ENCODE results near the gene PTPN6. TPM values are rescaled to one million over a fixed set of nuclear protein-coding genes. Genes with fewer than 3 reads are reported as not detected.
A peak's percentile ranks its signal among the peaks of the same experiment; 100 is the strongest.

PTPN6 gene
- total RNA-seq, 1 experiment from 2014 or later = 2.3 TPM

DNA sequence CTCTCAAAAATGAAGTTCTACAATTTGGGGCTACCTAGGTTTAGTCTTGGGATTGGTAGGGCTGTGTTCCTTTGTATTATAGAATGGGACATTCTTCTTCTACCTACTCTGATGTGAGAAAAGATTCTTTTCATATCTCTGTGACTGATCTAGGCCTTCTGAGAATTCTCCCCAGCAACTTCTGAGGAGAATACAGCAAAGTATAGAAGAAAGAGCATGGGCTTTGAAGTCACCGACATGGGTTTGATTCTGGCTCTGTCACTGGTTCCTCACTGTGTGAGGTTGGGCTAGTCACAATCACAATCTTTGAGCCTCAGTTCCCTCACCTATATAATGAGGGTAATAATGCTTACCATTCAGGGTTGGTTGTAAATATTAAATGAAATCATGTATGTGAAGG is 18.4 kb upstream of the PTPN6 start:
- Histone ChIP-seq H3K4me3 (ENCODE audit: low read depth, low read length, poor library complexity, severe bottlenecking) (no peak overlapping the region), H3K4me1 (ENCODE audit: insufficient read depth, low read length, poor library complexity, severe bottlenecking) (peaks cover 18% of the 10 kb centered on the region), H3K27me3 (replicated peaks; ENCODE audit: insufficient read depth, low read depth, low read length, poor library complexity) (no peaks in the 10 kb centered on the region), H3K9me3 (ENCODE audit: low read depth, low read length, poor library complexity, severe bottlenecking) (no peaks in the 10 kb centered on the region), H3K36me3 (ENCODE audit: insufficient read depth, low read length, poor library complexity, severe bottlenecking) (peaks cover 42% of the 10 kb centered on the region), H3K27ac (ENCODE audit: low read depth, low read length, poor library complexity, severe bottlenecking) (peak overlapping the region; percentile 37)
- no TSS peak for BruUV-seq (replicated peaks)
- no peak for DNase-seq (ENCODE audit: low spot score)
- no peak for TF ChIP-seq EZH2 (IDR thresholded peaks at IDR 0.05; ENCODE audit: borderline replicate concordance, low read depth, low read length, poor library complexity, severe bottlenecking)
- TF ChIP-seq, protein P1, sequence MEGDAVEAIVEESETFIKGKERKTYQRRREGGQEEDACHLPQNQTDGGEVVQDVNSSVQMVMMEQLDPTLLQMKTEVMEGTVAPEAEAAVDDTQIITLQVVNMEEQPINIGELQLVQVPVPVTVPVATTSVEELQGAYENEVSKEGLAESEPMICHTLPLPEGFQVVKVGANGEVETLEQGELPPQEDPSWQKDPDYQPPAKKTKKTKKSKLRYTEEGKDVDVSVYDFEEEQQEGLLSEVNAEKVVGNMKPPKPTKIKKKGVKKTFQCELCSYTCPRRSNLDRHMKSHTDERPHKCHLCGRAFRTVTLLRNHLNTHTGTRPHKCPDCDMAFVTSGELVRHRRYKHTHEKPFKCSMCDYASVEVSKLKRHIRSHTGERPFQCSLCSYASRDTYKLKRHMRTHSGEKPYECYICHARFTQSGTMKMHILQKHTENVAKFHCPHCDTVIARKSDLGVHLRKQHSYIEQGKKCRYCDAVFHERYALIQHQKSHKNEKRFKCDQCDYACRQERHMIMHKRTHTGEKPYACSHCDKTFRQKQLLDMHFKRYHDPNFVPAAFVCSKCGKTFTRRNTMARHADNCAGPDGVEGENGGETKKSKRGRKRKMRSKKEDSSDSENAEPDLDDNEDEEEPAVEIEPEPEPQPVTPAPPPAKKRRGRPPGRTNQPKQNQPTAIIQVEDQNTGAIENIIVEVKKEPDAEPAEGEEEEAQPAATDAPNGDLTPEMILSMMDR (conservative IDR thresholded peaks at IDR 0.05; ENCODE audit: low read depth, low read length) = no peak
- intact Hi-C loops (cut with micrococcal nuclease; ENCODE audit: unreplicated experiment) = no loop called here
- ChIA-PET CTCF (no interaction called here), POLR2A (ENCODE audit: low non-redundant PET) (no interaction called here)

DNA sequence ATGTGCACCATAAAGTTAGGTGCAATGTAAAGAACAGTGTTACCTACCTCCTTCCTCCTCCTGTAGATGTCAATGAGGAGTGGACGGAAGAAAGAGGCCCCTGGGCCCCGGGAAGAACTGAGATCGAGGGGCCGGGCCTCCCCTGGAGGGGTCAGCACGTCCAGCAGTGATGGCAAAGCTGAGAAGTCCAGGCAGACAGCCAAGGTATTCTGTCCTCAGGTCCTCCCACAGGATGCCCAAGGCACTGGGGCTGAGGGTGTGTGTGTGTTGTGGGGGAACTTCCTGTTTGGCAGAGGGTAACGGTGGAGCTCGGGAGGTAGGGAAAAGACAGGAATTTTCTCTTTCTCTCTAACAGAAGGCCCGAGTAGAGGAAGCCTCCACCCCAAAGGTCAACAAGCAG is 17.0 kb upstream of the PTPN6 start:
- Histone ChIP-seq H3K4me1 (ENCODE audit: insufficient read depth, low read length, poor library complexity, severe bottlenecking) (peaks cover 24% of the 10 kb centered on the region), H3K9me3 (ENCODE audit: low read depth, low read length, poor library complexity, severe bottlenecking) (no peaks in the 10 kb centered on the region), H3K27ac (ENCODE audit: low read depth, low read length, poor library complexity, severe bottlenecking) (peak overlapping the region; percentile 50), H3K27me3 (replicated peaks; ENCODE audit: insufficient read depth, low read depth, low read length, poor library complexity) (no peaks in the 10 kb centered on the region), H3K4me3 (ENCODE audit: low read depth, low read length, poor library complexity, severe bottlenecking) (no peak overlapping the region), H3K36me3 (ENCODE audit: insufficient read depth, low read length, poor library complexity, severe bottlenecking) (peaks cover 51% of the 10 kb centered on the region)
- ChIA-PET POLR2A (ENCODE audit: low non-redundant PET) (interaction anchor here (0.5 kb wide), 1 partner anchor 345 kb away, joined by 4 read pairs; no protein-coding TSS in a partner anchor), CTCF (no interaction called here)
- intact Hi-C loops (cut with micrococcal nuclease; ENCODE audit: unreplicated experiment) = no loop called here
- no peak for TF ChIP-seq EZH2 (IDR thresholded peaks at IDR 0.05; ENCODE audit: borderline replicate concordance, low read depth, low read length, poor library complexity, severe bottlenecking)
- TF ChIP-seq, protein P1 (conservative IDR thresholded peaks at IDR 0.05; ENCODE audit: low read depth, low read length) = no peak
- no peak for DNase-seq (ENCODE audit: low spot score)
- BruUV-seq (replicated peaks) = no TSS peak

DNA sequence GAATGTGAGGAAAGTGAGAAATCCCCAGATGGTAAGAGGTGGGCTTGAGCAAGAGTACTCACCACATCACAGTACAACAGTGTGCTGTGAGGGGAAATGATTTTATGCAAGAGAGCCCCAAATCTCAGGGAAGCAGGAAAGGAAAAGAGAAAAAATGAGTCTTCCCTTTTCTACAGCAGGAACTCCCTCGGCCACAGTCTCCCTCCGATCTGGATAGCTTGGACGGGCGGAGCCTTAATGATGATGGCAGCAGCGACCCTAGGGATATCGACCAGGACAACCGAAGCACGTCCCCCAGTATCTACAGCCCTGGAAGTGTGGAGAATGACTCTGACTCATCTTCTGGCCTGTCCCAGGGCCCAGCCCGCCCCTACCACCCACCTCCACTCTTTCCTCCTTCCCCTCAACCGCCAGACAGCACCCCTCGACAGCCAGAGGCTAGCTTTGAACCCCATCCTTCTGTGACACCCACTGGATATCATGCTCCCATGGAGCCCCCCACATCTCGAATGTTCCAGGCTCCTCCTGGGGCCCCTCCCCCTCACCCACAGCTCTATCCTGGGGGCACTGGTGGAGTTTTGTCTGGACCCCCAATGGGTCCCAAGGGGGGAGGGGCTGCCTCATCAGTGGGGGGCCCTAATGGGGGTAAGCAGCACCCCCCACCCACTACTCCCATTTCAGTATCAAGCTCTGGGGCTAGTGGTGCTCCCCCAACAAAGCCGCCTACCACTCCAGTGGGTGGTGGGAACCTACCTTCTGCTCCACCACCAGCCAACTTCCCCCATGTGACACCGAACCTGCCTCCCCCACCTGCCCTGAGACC is 15.6 kb upstream of the PTPN6 start:
- CTCF ChIA-PET = interaction anchor here (0.7 kb wide), 1 partner anchor 366 kb away, joined by 3 read pairs; no protein-coding TSS in a partner anchor
- Histone ChIP-seq H3K27ac (ENCODE audit: low read depth, low read length, poor library complexity, severe bottlenecking) (no peak overlapping the region), H3K36me3 (ENCODE audit: insufficient read depth, low read length, poor library complexity, severe bottlenecking) (peaks cover 59% of the 10 kb centered on the region), H3K9me3 (ENCODE audit: low read depth, low read length, poor library complexity, severe bottlenecking) (no peaks in the 10 kb centered on the region), H3K4me1 (ENCODE audit: insufficient read depth, low read length, poor library complexity, severe bottlenecking) (peaks cover 16% of the 10 kb centered on the region), H3K27me3 (replicated peaks; ENCODE audit: insufficient read depth, low read depth, low read length, poor library complexity) (no peaks in the 10 kb centered on the region), H3K4me3 (ENCODE audit: low read depth, low read length, poor library complexity, severe bottlenecking) (no peak overlapping the region)
- DNase-seq (ENCODE audit: low spot score) = no peak
- POLR2A ChIA-PET (ENCODE audit: low non-redundant PET) = no interaction called here
- no TSS peak for BruUV-seq (replicated peaks)
- intact Hi-C loops (cut with micrococcal nuclease; ENCODE audit: unreplicated experiment) = loop anchor here (5.0 kb wide), 2 partner anchors 63 to 183 kb away; partner anchors contain the start of genes MLF2 and SPSB2
- TF ChIP-seq, protein P1 (conservative IDR thresholded peaks at IDR 0.05; ENCODE audit: low read depth, low read length) = no peak
- TF ChIP-seq EZH2 (IDR thresholded peaks at IDR 0.05; ENCODE audit: borderline replicate concordance, low read depth, low read length, poor library complexity, severe bottlenecking) = no peak

Data from A673 (cell line).